Measurements from ENCODE around the gene C6orf141. TPM values are rescaled to one million over a fixed set of nuclear protein-coding genes. Genes with fewer than 3 reads are reported as not detected.
"Not testable (repeated sequence)": the region's sequence is repeated elsewhere in the genome, so short reads cannot be mapped to it uniquely, and the experiment has no call there.

Gene C6orf141
- polyA plus RNA-seq, 6 donors from 2014 or later: not detected

- Mint-ChIP-seq H3K9me3 (peaks cover 0 to 7% (median 2%) of the 10 kb centered on the region in 7 donors), H3K4me3 (no peak overlapping the region), H3K4me1 (no peaks in the 10 kb centered on the region), H3K36me3 (peaks cover 0 to 6% of the 10 kb centered on the region in 2 donors), H3K27me3 (peaks cover 3 to 17% (median 17%) of the 10 kb centered on the region in 3 donors), H3K27ac (no peak overlapping the region)
- DNase-seq (no peak), ATAC-seq (ENCODE audit: low read depth in 2 of 2) (no peak)
Measured at GRCh38 chr6:49565261-49565660, 14.8 kb downstream of the C6orf141 start.

GRCh38 chr6:49565855-49566254 lies 15.4 kb downstream of the C6orf141 start:
- no peak overlapping the region for H3K4me3 Mint-ChIP-seq
- H3K4me1 Mint-ChIP-seq: no peaks in the 10 kb centered on the region
- peaks cover 0 to 7% (median 2%) of the 10 kb centered on the region in 7 donors for H3K9me3 Mint-ChIP-seq
- no peak overlapping the region for H3K27ac Mint-ChIP-seq
- DNase-seq (no peak), ATAC-seq (ENCODE audit: low read depth in 2 of 2) (no peak)
- peaks cover 3 to 17% (median 12%) of the 10 kb centered on the region in 3 donors for H3K27me3 Mint-ChIP-seq
- H3K36me3 Mint-ChIP-seq: peaks cover 0 to 6% of the 10 kb centered on the region in 2 donors

- Mint-ChIP-seq H3K9me3 (peaks cover 0 to 4% (median 0%) of the 10 kb centered on the region in 7 donors), H3K27me3 (peaks cover 0 to 10% (median 0%) of the 10 kb centered on the region in 3 donors), H3K36me3 (no peaks in the 10 kb centered on the region), H3K27ac (peak overlapping the region in 1 of 6 donors; percentile 24), H3K4me1 (no peaks in the 10 kb centered on the region), H3K4me3 (no peak overlapping the region)
- DNase-seq: no peak
- no peak for ATAC-seq (ENCODE audit: low read depth in 2 of 2)
Measured at GRCh38 chr6:49570474-49571079, 20.1 kb downstream of the C6orf141 start.

GRCh38 chr6:49576618-49577017 lies 26.1 kb downstream of the C6orf141 start:
- Mint-ChIP-seq H3K9me3 (peaks cover 0 to 8% (median 2%) of the 10 kb centered on the region in 7 donors), H3K27me3 (no peaks in the 10 kb centered on the region), H3K36me3 (no peaks in the 10 kb centered on the region), H3K4me3 (no peak overlapping the region), H3K27ac (no peak overlapping the region), H3K4me1 (no peaks in the 10 kb centered on the region)
- no peak for ATAC-seq (ENCODE audit: low read depth in 2 of 2)
- no peak for DNase-seq

GRCh38 chr6:49579649-49580048 lies 29.2 kb downstream of the C6orf141 start:
- peaks cover 0 to 7% (median 7%) of the 10 kb centered on the region in 3 donors for H3K27me3 Mint-ChIP-seq
- H3K36me3 Mint-ChIP-seq: no peaks in the 10 kb centered on the region
- H3K9me3 Mint-ChIP-seq: peaks cover 0 to 5% (median 2%) of the 10 kb centered on the region in 7 donors
- no peak overlapping the region for H3K27ac Mint-ChIP-seq
- no peak for ATAC-seq (ENCODE audit: low read depth in 2 of 2)
- H3K4me3 Mint-ChIP-seq: no peak overlapping the region
- no peak for DNase-seq
- no peaks in the 10 kb centered on the region for H3K4me1 Mint-ChIP-seq

GRCh38 chr6:49582529-49582928 lies 32.1 kb downstream of the C6orf141 start:
- Mint-ChIP-seq H3K4me1 (no peaks in the 10 kb centered on the region), H3K4me3 (no peak overlapping the region), H3K36me3 (no peaks in the 10 kb centered on the region), H3K27me3 (peaks cover 0 to 7% (median 7%) of the 10 kb centered on the region in 3 donors), H3K9me3 (peaks cover 0 to 5% (median 2%) of the 10 kb centered on the region in 7 donors), H3K27ac (no peak overlapping the region)
- DNase-seq (no peak), ATAC-seq (ENCODE audit: low read depth in 2 of 2) (no peak)

GRCh38 chr6:49587262-49587661 lies 36.8 kb downstream of the C6orf141 start:
- not testable (repeated sequence) for ATAC-seq (ENCODE audit: low read depth in 2 of 2); H3K4me3 Mint-ChIP-seq; H3K4me1 Mint-ChIP-seq; H3K36me3 Mint-ChIP-seq; DNase-seq; H3K9me3 Mint-ChIP-seq; H3K27ac Mint-ChIP-seq
- peaks cover 0 to 12% (median 7%) of the 10 kb centered on the region in 3 donors for H3K27me3 Mint-ChIP-seq

Other genes starting within 250 kb of the C6orf141 start
- 10 to 100 TPM in 3 of 6 donors, 1 to 10 TPM in 3; 5.0 to 12.1 (median 9.5) TPM for gene MMUT, start 87.4 kb upstream of the C6orf141 start, polyA plus RNA-seq (ENCODE audit: low read depth in 6 of 6)
- gene CENPQ, start 87.3 kb upstream of the C6orf141 start, polyA plus RNA-seq (ENCODE audit: low read depth in 6 of 6): 1 to 10 TPM; 2.8 to 8.7 (median 6.6) TPM
- not detected for gene GLYATL3, start 50.7 kb upstream of the C6orf141 start, polyA plus RNA-seq (ENCODE audit: low read depth in 6 of 6)
- not detected for gene RHAG, start 86.2 kb downstream of the C6orf141 start, polyA plus RNA-seq (ENCODE audit: low read depth in 6 of 6)
- gene CRISP2, start 162.9 kb downstream of the C6orf141 start, polyA plus RNA-seq (ENCODE audit: low read depth in 6 of 6): not detected
- gene CRISP3, start 193.7 kb downstream of the C6orf141 start, polyA plus RNA-seq (ENCODE audit: low read depth in 6 of 6): not detected
- gene PGK2, start 236.6 kb downstream of the C6orf141 start, polyA plus RNA-seq (ENCODE audit: low read depth in 6 of 6): not detected